GM21515 (cell line): ENCODE data around the gene ADAP2.
A peak's percentile ranks its signal among the peaks of the same experiment; 100 is the strongest.
"Not testable (repeated sequence)": the region's sequence is repeated elsewhere in the genome, so short reads cannot be mapped to it uniquely, and the experiment has no call there.

Source experiments
- ATAC-seq: cut with Tn5 transposase; IDR thresholded peaks from one replicate; pipeline ENCODE4 v1.9.1; 2021; ENCODE audit not compliant: unreplicated experiment

Gene ADAP2, protein sequence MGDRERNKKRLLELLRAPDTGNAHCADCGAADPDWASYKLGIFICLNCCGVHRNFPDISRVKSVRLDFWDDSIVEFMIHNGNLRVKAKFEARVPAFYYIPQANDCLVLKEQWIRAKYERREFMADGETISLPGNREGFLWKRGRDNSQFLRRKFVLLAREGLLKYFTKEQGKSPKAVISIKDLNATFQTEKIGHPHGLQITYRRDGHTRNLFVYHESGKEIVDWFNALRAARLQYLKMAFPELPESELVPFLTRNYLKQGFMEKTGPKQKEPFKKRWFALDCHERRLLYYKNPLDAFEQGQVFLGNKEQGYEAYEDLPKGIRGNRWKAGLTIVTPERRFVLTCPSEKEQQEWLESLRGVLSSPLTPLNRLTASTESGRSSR

DNA sequence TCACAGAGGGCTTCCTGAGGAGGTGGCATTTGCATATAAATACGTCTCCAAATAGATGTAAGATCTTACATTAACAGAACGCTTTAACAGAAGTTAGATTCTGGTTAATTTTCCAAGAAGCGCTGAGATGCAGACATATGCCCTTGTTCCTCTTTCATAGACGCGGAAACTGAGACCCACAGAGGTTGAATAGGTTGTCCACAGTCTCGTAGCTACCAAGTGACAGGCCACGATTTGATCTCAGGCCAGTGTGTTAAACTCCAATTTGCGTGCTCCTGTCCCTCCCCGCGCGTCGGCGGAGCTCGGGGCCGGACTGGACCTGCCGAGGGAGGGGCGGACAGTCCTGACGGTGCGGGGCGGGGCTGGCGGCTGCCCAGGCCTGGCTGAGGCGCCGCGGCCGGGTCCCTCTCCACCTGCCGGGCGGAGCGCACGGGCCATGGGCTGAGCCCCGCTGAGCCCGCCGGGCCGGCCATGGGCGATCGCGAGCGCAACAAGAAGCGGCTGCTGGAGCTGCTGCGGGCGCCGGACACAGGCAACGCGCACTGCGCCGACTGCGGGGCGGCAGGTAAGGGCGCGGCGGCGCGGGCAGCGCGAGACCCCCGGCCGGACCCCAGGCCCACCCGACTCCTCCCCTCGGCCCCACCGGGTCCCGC lies at the start of gene ADAP2:
Gene ADAP2, plus strand, starts transcription at position 402 of the 653 bp plus-strand sequence. Its CDS starts 70 bp downstream, at position 472.
- ATAC-seq: no peak

DNA sequence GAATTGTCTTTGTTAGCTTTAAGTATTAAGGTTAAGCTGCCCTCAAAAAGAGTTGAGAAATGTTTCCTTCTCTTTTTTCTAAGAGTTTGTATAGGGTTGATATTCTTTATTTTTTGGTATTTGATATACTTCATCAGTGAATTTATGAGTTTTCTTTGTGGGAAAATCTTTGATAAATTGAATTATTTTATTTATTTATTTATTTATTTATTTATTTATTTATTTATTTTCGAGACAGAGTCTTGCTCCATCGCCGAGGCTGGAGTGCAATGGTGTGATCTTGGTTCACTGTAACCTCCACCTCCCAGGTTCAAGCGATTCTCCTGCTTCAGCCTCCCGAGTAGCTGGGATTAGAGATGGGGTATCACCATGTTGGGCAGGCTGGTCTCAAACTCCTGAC lies 35.6 kb upstream of the ADAP2 start:
- no peak for ATAC-seq

DNA sequence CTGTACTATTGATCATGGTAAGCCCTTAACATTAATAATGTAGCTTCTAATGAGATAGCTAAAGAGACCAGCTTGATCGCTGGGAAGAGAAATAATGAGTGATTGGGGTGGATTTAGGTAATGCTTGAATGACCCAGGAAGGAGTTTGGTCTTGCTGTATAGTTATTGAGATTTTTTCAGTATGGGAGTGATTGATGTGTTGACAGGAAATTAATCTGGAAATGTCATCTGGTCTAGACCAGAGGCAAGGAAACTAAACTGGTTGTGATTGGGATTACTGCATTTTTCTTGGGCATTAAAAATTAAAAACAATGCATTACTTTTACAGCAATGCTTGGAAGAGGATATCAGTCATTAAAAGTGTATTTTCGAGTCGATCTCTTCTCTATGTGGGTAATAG lies 27.5 kb upstream of the ADAP2 start:
- no peak for ATAC-seq

DNA sequence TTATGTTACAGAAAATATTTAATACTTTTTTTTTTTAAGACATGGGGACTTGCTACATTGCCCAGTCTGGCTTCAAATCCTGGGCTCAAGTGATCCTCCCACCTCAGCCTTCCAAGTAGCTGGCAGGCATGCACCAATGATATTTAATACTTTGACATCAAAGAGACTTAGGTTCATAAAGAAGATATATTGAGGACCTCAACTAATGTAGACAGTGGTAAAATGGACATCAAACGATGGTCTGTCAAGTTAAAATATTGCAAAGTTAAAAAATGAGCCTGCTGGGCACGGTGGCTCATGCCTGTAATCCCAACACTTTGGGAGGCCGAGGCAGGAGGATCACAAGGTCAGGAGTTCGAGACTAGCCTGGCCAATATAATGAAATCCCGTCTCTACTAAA lies 24.4 kb upstream of the ADAP2 start:
- no peak for ATAC-seq

DNA sequence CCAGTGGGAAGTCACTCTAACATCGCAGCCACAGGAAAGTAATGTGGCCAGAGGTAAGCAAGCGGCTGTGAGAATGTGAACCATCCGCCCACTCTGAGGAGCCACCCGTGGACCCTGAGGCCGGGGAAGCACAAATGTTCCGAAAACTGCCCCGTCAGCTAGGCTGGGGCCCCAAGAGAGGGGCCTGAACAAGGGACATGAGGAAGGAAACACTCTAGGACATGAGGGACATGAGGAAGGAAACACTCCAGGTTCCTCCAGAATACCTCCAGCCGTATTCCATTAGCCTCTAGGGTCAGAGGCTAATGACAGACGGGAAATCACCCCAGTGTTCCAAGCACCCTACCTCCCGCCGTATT lies 16.0 kb upstream of the ADAP2 start:
- peak; percentile 28 for ATAC-seq

DNA sequence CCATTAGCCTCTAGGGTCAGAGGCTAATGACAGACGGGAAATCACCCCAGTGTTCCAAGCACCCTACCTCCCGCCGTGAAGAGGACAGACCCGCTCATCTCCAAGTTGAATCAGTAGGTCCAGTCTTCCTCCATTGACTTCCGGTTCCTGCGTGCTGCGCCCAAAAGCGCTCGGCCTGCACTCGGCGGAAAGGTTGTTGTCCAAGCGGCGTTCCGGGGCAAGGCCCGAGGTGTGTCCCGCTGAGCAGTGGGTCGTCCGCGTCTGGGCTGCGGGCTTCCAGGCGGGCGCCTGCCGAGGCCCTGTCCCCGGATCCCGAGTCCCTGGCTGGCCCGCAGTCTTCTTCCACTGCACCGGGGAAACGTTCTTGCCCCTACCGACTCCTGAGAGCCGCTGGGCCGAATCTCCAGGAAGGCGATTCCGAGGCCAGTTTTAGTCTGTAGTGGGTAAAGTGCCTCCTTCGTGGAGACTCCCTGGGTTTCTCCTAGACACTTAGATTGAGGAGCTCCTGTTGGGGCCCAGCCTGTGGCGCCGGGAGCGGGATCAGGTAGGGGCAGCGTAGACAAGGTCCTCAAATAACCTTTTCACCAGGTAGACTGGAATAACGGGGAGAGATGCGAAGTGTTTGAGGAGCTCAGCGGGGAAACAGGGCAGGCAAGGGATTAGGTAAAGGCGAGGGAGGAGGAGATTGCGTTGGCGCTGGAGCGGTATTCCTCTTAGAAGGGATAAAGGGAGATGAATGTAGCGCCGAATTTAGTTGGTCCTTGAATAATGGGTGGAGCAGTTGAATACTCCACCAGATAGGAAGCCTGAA lies 15.4 kb upstream of the ADAP2 start, which contains the start of gene TEFM:
Gene TEFM, minus strand, starts transcription at position 138 of the 811 bp plus-strand sequence. Its CDS starts 40 bp downstream, at position 98.
- ATAC-seq: peak; percentile 84

DNA sequence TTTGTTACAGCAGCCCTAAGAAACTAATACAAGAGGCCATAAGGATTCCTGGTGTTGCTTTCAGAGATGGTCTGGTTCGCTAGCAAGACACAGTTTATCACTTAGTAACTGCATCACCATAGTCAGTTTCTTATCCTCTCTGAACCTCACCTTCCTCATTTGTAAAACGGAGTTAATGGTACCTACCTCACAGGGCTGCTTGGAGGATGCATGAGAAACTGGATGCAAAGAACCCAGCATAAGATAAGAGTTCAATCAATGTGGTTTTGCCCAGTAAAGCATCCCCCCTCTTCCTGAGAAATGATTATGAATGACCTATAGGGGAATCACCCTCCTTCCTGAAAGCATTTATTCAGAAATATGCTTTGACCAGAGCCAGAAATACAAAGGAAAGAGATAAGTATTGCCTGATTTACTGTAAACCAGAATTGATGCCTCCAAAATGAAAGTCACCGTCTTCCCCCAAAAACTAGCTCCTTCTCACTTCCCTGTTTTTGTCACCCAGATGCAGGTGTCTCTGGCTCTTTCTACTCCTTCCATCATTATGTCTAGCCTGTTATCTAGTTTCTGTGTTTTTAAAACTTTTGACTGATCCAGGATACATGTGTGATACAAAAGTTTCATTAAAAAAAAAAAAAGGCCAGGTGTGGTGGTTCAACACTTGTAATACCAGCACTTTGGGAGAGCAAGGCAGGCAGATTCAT lies 12.9 kb upstream of the ADAP2 start:
- ATAC-seq: no peak

DNA sequence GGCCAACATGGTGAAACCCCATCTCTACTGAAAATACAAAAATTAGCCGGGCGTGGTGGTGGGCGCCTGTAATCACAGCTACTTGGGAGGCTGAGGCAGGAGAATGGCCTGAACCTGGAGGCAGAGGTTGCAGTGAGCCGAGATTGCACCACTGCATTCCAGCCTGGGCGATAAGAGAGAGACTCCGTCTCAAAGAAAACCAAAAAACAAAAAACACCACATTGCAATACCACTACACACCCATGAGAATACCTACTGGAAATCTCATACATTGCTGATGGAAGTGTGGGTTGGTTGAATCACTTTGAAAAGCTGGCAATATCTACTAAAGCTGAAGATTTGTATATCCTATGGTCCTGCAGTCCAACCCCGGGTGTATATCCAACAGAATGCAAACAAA lies 11.6 kb upstream of the ADAP2 start:
- ATAC-seq: not testable (repeated sequence)

DNA sequence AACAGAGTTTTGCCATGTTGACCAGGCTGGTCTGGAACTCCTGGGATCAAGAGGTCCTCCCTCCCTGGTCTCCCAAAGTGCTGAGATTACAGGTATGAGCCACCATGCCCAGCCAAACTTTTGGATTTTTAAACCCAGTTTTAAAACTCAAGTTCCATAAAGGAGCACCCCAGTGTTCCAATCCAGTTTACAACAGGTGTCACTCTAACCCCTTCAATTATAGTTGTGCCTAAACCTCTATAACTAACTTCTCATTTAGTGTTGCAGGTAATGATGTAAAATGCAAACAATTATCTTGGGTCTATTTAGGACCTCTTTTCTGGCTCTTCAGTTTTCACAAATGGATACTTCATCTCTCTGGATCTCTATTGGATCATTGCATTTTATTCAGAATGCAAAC lies 7.8 kb upstream of the ADAP2 start:
- ATAC-seq: no peak

DNA sequence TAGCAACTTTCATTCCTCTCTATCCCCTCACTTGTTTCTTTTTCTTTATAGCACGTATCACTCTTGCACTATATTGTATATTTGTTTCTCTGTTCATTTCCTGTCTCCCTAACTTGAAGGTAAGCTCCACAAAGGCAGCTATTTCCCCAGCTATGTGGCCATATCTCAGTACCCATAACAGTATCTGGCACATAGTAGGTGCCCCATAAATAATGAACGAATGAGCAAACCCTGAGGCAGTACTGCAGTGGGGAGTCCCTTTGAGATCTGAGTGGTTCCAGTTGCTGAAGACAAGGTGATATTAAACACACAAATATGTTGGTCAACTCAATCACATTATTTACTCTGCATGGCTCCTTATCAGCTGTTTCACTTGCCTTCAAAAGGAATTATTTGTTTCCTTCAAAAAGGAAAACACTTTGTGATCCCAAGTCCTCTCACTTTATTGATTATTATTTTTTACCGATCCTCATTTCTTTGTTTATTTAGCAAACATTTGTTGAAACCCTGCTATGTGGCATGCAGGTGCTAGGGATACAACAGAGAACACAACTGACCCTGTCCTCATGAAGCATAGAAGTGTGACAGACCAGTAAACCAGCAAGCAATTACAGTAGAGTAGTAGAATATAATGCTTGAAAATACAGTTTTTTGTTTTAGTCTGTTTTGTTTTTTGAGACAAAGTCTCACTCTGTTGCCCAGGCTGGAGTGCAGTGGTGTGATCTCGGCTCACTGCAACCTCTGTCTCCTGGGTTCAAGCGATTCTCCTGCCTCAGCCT lies 5.7 kb upstream of the ADAP2 start:
- ATAC-seq: no peak

DNA sequence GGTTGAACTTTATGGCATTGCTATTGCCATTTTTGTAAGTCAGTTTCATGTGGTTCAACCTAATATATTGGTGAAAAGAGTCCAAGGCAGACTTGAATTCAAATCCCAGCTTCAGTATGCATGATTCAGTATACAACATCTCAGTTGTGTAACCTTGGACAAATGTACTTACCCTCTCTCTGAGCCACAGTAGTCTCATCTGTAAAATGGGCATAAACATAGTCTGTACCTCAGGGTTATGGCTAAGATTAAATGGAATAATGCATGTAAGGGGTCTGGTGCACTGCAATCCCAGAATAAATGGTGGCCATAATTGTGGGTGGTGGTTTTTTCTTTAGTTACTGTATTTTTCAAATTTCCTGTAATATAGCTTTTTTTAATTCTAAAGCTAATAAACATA lies 4.7 kb upstream of the ADAP2 start:
- no peak for ATAC-seq

DNA sequence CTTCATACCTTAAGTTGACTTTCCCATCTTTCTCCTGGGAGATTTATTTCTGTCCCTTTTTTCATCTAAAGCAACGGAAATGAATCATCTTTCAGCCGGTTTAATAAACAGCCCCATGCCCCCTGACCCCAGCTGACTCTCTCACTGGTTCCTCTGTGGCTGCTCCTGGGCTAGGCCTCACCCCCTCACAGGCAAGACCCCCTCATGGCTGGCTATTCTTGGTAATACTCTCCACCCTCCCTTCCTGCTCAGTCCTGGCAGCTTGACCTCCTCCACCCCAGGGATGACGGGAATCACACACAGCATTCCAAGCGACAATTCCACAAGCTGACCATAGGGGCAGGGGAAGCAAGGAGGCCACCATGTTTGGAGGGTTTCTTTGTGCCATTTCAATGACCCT lies 1.5 kb upstream of the ADAP2 start:
- ATAC-seq: no peak

DNA sequence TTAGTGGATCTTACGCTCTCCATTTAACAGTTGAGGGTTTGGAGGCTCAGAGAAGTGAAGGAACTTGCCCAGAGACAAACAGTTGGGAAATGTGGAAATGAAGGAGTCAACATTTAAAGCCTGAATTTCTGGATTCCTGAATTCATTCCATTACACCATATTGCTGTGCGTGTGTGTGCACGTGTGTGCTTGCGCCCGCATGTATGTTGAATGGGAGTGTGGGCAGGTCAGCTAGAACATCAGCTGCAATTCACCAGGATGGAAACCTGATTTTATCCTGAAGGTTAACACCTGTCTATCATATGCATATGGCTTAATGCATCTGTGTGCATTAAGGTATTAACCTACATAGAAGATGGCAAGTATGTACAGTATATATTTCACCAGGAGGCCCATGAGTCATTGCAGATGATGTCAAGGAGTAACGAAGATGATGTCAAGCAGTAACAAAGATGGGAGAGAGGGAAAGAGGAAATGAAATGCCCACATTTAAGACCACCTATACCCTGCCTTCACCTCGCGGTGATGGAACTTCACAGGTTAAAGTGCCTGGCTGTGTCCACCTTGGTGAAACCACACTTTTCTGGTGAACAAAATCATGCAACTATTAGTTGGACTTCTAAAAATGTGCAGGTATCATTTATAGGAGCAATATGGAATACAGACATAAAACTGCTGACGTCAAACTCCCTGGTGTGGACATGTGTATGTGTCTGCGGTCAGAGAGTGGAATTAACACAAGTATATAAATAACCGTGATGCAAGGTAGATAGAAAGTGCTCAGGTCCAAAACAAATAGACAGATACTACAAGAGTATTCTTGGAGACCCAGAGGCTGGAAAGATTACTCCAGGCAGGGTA lies 832 bp upstream of the ADAP2 start:
- ATAC-seq: no peak

DNA sequence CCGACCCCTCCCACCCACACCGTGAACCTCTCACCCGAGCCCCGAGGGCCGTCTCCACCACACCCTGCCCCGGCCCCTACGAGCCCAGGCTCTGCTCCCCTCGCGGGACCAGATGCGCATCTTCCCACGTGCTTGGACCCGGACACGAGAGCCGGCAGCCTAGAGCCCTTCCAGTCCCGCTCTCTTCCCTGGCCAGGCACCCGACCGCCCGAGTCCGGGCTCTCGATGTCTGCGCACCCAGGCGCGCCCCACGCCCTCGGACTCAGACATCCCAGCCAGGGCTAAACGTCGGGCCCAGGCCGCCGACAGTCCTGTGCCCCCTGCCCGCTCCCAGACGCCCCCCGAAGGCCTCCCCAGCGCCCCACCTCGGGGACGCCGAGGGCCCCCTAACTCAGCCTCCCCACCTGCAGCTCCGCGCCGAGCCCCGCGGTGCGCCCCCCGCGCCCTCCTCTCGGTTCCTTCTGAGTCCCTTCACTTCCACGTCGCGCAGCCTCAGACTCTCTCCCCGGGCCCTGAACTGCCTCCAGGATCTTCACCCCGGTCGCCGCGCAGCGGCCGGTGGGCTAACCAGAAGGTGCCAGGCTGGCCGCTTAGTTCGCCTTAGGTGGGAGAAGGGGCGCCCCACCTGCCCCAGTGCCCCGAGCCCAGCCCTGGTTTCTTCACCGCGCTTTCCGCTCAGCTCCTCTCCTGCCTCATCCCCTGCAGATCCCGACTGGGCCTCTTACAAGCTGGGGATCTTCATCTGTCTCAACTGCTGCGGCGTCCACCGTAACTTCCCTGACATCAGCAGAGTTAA lies 688 bp downstream of the ADAP2 start:
- no peak for ATAC-seq

DNA sequence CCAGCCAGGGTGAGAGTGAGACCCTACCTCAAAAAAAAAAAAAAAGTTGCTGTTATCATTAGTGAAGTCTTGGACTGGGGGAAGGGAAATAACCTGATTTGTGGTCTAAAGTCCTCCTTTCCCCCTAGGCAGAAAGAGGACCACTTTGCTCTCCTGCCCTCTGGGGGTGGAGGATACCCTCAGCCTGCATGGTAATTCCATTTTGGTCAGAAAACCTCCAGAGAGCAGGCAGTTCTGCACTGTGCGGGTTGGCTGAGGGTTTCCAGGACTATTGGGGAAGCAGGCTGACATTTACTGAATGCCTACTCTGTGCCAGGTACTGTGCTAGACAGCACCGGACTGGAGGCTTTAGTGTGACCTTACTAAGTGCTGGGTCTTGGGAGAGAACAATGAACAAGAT lies 2.6 kb downstream of the ADAP2 start:
- ATAC-seq: no peak

DNA sequence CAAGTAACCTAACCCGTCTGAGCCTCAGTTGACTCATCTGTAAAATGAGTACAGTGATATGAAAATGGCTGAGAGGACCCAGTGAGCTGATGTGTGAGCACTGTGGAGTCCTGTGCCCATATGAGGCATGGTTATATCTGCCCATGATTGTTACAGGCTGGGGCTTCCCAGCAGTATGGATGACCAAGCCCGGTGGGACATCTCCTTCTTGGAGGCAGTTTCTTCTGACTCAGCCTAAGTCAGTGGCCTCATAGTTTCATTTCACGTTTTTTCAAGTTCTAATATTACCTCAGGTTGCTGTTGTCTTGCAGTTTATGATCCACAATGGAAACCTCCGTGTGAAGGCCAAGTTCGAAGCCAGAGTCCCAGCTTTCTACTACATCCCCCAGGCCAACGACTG lies 4.8 kb downstream of the ADAP2 start:
- ATAC-seq: no peak

DNA sequence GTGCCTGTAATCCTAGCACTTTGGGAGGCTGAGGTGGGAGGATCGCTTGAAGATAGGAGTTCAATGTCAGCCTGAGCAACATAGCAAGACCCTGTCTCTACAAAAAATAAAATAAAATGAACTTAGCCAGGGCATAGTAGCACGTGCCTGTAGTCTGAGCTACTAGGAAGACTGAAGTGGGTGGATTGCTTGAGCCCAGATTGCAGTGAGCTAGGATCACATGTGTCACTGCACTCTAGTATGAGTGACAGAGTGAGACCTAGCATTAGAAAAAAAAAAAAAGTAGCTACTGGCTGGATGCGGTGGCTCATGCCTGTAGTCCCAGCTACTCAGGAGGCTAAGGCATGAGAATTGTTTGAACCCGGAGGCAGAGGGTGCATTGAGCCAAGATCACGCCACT lies 6.0 kb downstream of the ADAP2 start:
- ATAC-seq: no peak

DNA sequence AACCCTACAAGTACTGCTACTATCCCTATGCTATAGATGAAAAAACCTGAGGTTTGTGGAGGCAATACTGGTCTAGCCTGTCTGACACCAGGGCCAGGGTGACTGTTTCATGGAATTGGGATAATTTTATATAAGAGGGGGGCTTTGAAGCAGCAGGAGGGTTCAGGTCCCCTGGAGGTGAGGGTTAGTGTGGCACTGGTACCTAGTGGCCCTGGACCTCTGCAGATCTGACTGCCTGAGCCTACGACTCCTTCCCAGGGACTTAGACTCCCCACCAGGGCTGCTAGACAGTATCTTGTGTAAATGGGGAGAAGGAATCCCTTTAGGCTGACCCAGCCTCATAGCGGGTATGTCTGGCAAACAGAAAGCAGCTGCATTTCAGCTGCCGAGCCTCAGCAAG lies 6.8 kb downstream of the ADAP2 start:
- no peak for ATAC-seq
